Colonic mucosa (tissue), 4 donors: Measurements from ENCODE around the gene CTIF. TPM values are rescaled to one million over a fixed set of nuclear protein-coding genes. Genes with fewer than 3 reads are reported as not detected.

Experiments
- DNase-seq: peaks from one replicate; pipeline ENCODE4 v3.0.0-alpha.2; 2020
- H3K27ac ChIP-seq: fragments of 200-600 bp; one replicate; pipeline ENCODE4 v1.8.0; 2021
- H3K27me3 ChIP-seq: fragments of 200-600 bp; one replicate; pipeline ENCODE4 v1.8.0; 2021
- H3K36me3 ChIP-seq: fragments of 200-600 bp; one replicate; pipeline ENCODE4 v1.8.0; 2021
- H3K4me1 ChIP-seq: fragments of 200-600 bp; one replicate; pipeline ENCODE4 v1.8.0; 2021; ENCODE audit warnings: mild to moderate bottlenecking
- H3K4me3 ChIP-seq: fragments of 200-600 bp; one replicate; pipeline ENCODE4 v1.8.0; 2021
- H3K9ac ChIP-seq, 2 donors: one replicate each; pipeline ENCODE4 v1.7.0; 2013; ENCODE audit warnings: control low read depth in 2 of 2, low read depth in 2 of 2, low read length in 2 of 2
- H3K9me3 ChIP-seq: fragments of 200-600 bp; one replicate; pipeline ENCODE4 v1.8.0; 2021
- intact Hi-C: fragments of 100-400 bp; cut with DNase I; formaldehyde crosslinking; loops from one replicate; pipeline ENCODE4 v1.14.1; 2022
- total RNA-seq, 2 donors: library from RNA; stranded (reverse); fragmentation: NEBNext Ultra II Directional in 1 of 2; extraction: Animal tissue kit (Norgen Biotek cat#: 25700) in 1 of 2; gene quantifications; one replicate each; pipeline ENCODE4 v1.2.1, GENCODE V29; 2021
- TF ChIP-seq, protein P1 (sequence below): fragments of 200-600 bp; IDR thresholded peaks from one replicate; pipeline ENCODE4 v1.8.0; 2022; ENCODE audit warnings: antibody characterized with exemption, mild to moderate bottlenecking
- donor health status: healthy.
- donor health status: DM: no; HTN: no; CAD: no.
- donor health status: DM: no; HTN: no; CAD: no.

The CTIF gene
- total RNA-seq, 2 donors from 2014 or later = 13.0 to 16.7 TPM

GRCh38 chr18:48898521-48898920 is 359.7 kb downstream of the CTIF start:
- no peak overlapping the region for H3K9ac ChIP-seq
- H3K9me3 ChIP-seq = no peaks in the 10 kb centered on the region
- no peaks in the 10 kb centered on the region for H3K36me3 ChIP-seq
- no peaks in the 10 kb centered on the region for H3K27me3 ChIP-seq
- intact Hi-C loops = no loop called here
- H3K4me1 ChIP-seq = peaks cover 7% of the 10 kb centered on the region
- H3K4me3 ChIP-seq = no peak overlapping the region
- DNase-seq = no peak
- TF ChIP-seq, protein P1, sequence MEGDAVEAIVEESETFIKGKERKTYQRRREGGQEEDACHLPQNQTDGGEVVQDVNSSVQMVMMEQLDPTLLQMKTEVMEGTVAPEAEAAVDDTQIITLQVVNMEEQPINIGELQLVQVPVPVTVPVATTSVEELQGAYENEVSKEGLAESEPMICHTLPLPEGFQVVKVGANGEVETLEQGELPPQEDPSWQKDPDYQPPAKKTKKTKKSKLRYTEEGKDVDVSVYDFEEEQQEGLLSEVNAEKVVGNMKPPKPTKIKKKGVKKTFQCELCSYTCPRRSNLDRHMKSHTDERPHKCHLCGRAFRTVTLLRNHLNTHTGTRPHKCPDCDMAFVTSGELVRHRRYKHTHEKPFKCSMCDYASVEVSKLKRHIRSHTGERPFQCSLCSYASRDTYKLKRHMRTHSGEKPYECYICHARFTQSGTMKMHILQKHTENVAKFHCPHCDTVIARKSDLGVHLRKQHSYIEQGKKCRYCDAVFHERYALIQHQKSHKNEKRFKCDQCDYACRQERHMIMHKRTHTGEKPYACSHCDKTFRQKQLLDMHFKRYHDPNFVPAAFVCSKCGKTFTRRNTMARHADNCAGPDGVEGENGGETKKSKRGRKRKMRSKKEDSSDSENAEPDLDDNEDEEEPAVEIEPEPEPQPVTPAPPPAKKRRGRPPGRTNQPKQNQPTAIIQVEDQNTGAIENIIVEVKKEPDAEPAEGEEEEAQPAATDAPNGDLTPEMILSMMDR = no peak
- no peak overlapping the region for H3K27ac ChIP-seq

DNA sequence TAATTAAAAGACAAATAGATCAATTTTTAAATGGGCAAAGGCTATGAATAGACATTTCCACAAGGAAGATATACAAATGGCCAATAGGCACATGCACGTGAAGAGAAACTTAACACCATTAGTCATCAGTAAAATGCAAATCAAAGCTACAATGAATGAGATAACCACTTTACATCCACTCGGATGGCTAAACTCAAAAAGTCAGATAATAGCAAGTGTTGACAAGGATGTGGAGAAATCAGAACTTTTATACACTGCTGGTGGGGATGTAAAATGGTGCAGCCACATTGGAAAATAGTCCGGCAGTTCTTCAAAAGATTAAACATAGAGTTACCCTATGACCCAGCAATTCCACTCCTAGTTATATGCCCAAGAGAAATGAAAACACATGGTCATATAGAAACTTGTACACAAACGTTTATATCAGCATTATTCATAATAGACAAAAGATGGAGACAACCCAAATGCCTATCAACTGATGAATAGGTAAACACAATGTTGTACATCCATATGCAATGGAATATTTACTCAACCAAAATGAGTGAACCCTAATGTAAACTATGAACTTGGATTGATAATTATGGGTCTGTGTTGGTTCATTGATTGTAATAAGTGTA is 360.8 kb downstream of the CTIF start:
- no peak overlapping the region for H3K27ac ChIP-seq
- intact Hi-C loops = no loop called here
- H3K4me3 ChIP-seq = no peak overlapping the region
- H3K9ac ChIP-seq = no peak overlapping the region
- H3K4me1 ChIP-seq = peaks cover 7% of the 10 kb centered on the region
- no peak for DNase-seq
- H3K9me3 ChIP-seq = no peaks in the 10 kb centered on the region
- H3K27me3 ChIP-seq = no peaks in the 10 kb centered on the region
- TF ChIP-seq, protein P1 = no peak
- H3K36me3 ChIP-seq = no peaks in the 10 kb centered on the region

DNA sequence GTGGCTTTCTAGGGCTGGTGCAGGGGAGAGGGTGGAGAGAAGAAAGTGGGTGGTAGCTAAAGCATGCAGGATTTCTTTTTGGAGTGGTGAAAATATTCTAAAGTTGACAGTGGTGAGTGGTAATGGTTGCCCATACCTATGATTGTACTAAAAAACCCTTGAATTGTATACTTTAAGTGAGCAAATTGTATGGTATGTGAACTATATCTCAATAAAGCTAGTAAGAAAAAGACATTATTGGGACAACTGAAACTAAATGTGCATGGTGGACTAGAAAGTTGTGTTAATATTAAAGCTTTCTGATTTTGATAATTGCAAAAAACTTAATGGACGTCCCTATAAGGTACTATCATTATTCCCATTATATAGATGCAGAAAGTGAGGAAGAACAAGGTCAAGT is 361.6 kb downstream of the CTIF start:
- no peaks in the 10 kb centered on the region for H3K27me3 ChIP-seq
- intact Hi-C loops = no loop called here
- H3K9me3 ChIP-seq = no peaks in the 10 kb centered on the region
- H3K27ac ChIP-seq = no peak overlapping the region
- no peak overlapping the region for H3K4me3 ChIP-seq
- no peak for DNase-seq
- TF ChIP-seq, protein P1 = no peak
- H3K9ac ChIP-seq = no peak overlapping the region
- no peaks in the 10 kb centered on the region for H3K36me3 ChIP-seq
- peaks cover 7% of the 10 kb centered on the region for H3K4me1 ChIP-seq

DNA sequence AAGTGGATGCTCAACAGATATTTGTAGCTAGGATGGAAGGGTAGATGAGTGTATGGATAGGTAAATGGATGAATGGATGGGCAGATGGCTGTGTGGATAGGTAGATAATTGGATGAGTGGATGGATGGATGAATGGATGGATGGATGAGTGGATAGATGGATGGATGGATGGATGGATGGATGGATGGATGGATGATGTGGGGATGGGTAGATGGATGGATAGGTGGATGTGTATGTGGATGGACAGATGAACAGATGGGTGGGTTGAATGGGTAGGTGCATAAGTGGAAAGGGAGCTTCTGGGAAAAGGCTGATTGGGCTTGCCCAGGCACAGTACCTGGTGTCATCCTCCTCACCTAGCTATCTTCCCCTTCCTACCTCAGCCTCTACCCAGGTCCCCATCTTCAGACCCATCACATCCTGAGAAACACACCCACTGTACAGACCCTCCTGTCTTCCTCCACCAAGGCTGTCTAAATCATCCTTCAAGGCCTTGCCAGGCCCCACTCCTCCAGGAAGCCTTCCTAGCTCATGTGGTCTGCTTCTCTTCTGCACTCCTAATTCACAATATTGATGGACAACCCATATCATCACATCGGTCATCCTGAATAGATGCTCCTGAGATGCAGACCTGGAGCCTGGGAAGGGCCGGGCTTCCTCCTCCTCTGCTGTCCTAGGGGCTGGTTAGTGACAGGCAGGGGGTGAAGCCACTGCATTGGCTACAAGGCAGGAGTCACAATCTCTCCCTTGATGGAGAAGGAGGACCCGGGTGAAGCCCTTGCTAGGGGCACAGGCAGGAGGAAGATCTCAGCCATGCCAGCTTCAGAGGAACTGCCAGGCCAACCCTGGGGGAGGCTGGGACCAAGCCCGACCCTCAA is 362.6 kb downstream of the CTIF start:
- Histone ChIP-seq H3K27me3 (no peaks in the 10 kb centered on the region), H3K9ac (no peak overlapping the region), H3K36me3 (no peaks in the 10 kb centered on the region), H3K27ac (peak overlapping the region; percentile 29), H3K9me3 (no peaks in the 10 kb centered on the region), H3K4me1 (peaks cover 7% of the 10 kb centered on the region), H3K4me3 (no peak overlapping the region)
- intact Hi-C loops = no loop called here
- no peak for DNase-seq
- TF ChIP-seq, protein P1 = no peak

GRCh38 chr18:48902023-48902855 is 363.4 kb downstream of the CTIF start:
- H3K27me3 ChIP-seq = no peaks in the 10 kb centered on the region
- H3K36me3 ChIP-seq = no peaks in the 10 kb centered on the region
- H3K4me1 ChIP-seq = peaks cover 7% of the 10 kb centered on the region
- peak overlapping the region; percentile 29 for H3K27ac ChIP-seq
- peak; percentile 78 for DNase-seq
- TF ChIP-seq, protein P1 = no peak
- intact Hi-C loops = no loop called here
- H3K4me3 ChIP-seq = no peak overlapping the region
- no peaks in the 10 kb centered on the region for H3K9me3 ChIP-seq
- no peak overlapping the region for H3K9ac ChIP-seq
